Transverse colon (tissue), 4 donors: Measurements from ENCODE around the gene RFX1. TPM values are rescaled to one million over a fixed set of nuclear protein-coding genes. Genes with fewer than 3 reads are reported as not detected.
"Not testable (repeated sequence)": the region's sequence is repeated elsewhere in the genome, so short reads cannot be mapped to it uniquely, and the experiment has no call there.

Experiments
- DNase-seq: peaks from one replicate; pipeline ENCODE4 v3.0.0-alpha.2; 2019
- H3K27ac ChIP-seq, 4 donors: fragments of 200-600 bp; sonication (generic); 2 replicates each; pipeline ENCODE4 v1.5.1; 2016 to 2018; ENCODE audit warnings: inconsistent platforms in 4 of 4
- H3K27me3 ChIP-seq: fragments of 200-600 bp; sonication (generic); 2 replicates; pipeline ENCODE4 v1.5.1; 2017; ENCODE audit warnings: inconsistent platforms
- H3K36me3 ChIP-seq, 4 donors: fragments of 200-600 bp; sonication (generic); 2 replicates each; pipeline ENCODE4 v1.5.1; 2017 to 2019; ENCODE audit warnings: inconsistent platforms in 4 of 4
- H3K4me1 ChIP-seq, 4 donors: fragments of 200-600 bp; sonication (generic); 2 replicates each; pipeline ENCODE4 v1.5.1; 2017 to 2020; ENCODE audit warnings: inconsistent platforms in 4 of 4
- H3K4me3 ChIP-seq, 4 donors: fragments of 200-600 bp; sonication (generic); 1 replicate in 1 of 4; 2 replicates in 3 of 4; pipeline versions ENCODE4 v1.5.1 to v1.6.1; 2017 to 2019; ENCODE audit warnings: inconsistent platforms in 4 of 4
- H3K9me3 ChIP-seq, 2 donors: fragments of 200-600 bp; sonication (generic); 2 replicates each; pipeline ENCODE4 v1.5.1; 2017 to 2019; ENCODE audit warnings: inconsistent platforms in 2 of 2
- POLR2A ChIP-seq: fragments of 450-650 bp; IDR thresholded peaks from one replicate; pipeline ENCODE4 v1.6.1; 2016; ENCODE audit warnings: antibody characterized with exemption, mild to moderate bottlenecking, moderate library complexity
- WGBS, 2 donors: methylation state at CpG; one replicate each; pipeline ENCODE4 v1.1.5; 2018; ENCODE audit warnings: low coverage in 1 of 2; 5-methylcytosine and 5-hydroxymethylcytosine counted together
- in situ Hi-C, 4 donors: fragments of 200-750 bp; cut with MboI; loops; one replicate each; pipeline versions ENCODE4 v1.15.0 to v1.15.1; 2017; ENCODE audit warnings: low sequenced_read_pairs in 3 of 4, low pct_ligation_motif_present in 1 of 4, low pct_unique_long_range_greater_than_20kb in 1 of 4
- intact Hi-C: fragments of 100-400 bp; cut with DNase I; formaldehyde crosslinking; loops from one replicate; pipeline ENCODE4 v1.15.1; 2023; ENCODE audit warnings: low total_unique reads
- total RNA-seq, 4 donors: library from RNA; depleted of rRNA; stranded (reverse); fragments of >200 nt; gene quantifications; one replicate each; pipeline ENCODE4 v1.1.0, GENCODE V29; 2016
- TF ChIP-seq, protein P1 (sequence below), 5 experiments: fragments of 200-600 bp in 3 of 5; fragments of 450-650 bp in 2 of 5; sonication (generic) in 3 of 5; IDR thresholded peaks; 1 replicate in 2 of 5; 2 replicates in 3 of 5; pipeline ENCODE4 v1.5.1; 2016 to 2017; ENCODE audit warnings: antibody characterized with exemption in 5 of 5, inconsistent platforms in 3 of 5, mild to moderate bottlenecking in 2 of 5, moderate library complexity in 1 of 5

RFX1 gene
- total RNA-seq, 4 donors from 2014 or later: 3.7 to 9.0 (median 8.1) TPM

DNA sequence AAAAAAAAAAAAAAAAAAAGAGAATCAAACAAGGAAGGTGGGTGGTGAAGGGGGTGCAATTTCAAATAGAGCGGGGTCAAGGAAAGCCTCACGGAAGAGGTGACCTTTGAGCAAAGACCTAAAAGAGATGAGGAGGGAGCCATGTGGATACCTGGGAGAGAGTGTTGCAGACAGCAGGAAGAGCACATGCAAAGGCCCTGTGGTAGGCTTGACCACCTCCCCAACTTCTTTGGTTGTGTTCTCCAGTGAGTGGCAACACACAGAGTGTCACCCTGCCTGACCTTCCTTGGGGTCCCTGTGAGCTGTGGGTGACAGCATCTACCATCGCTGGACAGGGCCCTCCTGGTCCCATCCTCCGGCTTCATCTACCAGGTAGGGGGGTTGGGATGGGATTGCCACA is 44.4 kb upstream of the RFX1 start:
- H3K4me3 ChIP-seq: no peak overlapping the region
- H3K4me1 ChIP-seq: no peaks in the 10 kb centered on the region
- H3K36me3 ChIP-seq: no peaks in the 10 kb centered on the region
- 98% methylated on average over 4 of the region's 4 CpGs; no CpG with 5 or more reads in 1 of the 2 donors for WGBS, 2 donors
- H3K27me3 ChIP-seq: no peaks in the 10 kb centered on the region
- H3K9me3 ChIP-seq: no peaks in the 10 kb centered on the region
- TF ChIP-seq POLR2A: no peak
- TF ChIP-seq, protein P1, sequence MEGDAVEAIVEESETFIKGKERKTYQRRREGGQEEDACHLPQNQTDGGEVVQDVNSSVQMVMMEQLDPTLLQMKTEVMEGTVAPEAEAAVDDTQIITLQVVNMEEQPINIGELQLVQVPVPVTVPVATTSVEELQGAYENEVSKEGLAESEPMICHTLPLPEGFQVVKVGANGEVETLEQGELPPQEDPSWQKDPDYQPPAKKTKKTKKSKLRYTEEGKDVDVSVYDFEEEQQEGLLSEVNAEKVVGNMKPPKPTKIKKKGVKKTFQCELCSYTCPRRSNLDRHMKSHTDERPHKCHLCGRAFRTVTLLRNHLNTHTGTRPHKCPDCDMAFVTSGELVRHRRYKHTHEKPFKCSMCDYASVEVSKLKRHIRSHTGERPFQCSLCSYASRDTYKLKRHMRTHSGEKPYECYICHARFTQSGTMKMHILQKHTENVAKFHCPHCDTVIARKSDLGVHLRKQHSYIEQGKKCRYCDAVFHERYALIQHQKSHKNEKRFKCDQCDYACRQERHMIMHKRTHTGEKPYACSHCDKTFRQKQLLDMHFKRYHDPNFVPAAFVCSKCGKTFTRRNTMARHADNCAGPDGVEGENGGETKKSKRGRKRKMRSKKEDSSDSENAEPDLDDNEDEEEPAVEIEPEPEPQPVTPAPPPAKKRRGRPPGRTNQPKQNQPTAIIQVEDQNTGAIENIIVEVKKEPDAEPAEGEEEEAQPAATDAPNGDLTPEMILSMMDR (IDR thresholded peaks at IDR 0.05): no peak
- intact Hi-C loops: no loop called here
- DNase-seq: no peak
- no peak overlapping the region for H3K27ac ChIP-seq
- in situ Hi-C loops: loop anchor here (10.0 to 25.0 kb wide), 4 partner anchors 156 to 463 kb away; partner anchors contain the start of gene NANOS3 (in 1 of the 4)

DNA sequence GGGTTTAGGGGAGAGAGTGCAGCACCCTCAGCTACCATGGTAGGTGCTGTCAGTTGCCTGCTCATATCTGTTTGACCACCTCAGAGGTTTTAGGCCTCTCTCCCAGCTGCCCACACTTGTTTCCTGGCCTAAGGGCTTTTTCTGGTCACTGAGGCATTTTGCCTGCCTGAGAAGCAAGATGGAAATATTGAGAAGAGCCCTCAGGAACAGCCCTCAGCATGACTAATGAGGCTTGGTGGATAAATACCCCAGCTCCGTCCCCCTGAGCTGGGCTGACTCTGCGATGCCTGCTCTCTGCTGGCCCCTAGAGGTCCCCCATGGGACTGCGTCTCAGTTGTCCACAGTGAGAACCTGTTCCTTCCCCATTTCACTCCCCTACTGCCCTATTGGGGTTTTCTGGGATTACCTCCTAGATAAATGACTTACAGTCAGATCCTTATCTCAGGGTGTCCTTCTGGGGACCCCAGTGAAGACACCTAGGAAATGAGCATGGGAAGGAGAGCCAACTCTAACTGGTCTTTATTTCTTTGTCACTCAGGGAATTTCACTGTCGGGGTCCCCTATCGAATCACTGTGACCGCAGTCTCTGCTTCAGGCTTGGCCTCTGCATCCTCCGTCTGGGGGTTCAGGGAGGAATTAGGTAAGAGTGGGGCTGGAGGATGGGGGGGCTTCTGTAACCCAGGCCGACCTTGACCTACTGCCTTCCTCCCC is 42.5 kb upstream of the RFX1 start:
- intact Hi-C loops: no loop called here
- no peaks in the 10 kb centered on the region for H3K36me3 ChIP-seq
- 78% methylated on average over 8 of the region's 8 CpGs; no CpG with 5 or more reads in 1 of the 2 donors for WGBS, 2 donors
- no peak for TF ChIP-seq POLR2A
- TF ChIP-seq, protein P1 (IDR thresholded peaks at IDR 0.05): peak; percentile 71 to 89 (median 80)
- H3K27ac ChIP-seq: no peak overlapping the region
- no peaks in the 10 kb centered on the region for H3K9me3 ChIP-seq
- H3K27me3 ChIP-seq: no peaks in the 10 kb centered on the region
- in situ Hi-C loops: no loop called here
- DNase-seq: peak; percentile 72
- no peak overlapping the region for H3K4me3 ChIP-seq
- H3K4me1 ChIP-seq: peaks cover 0 to 7% (median under 1%) of the 10 kb centered on the region in 4 donors

DNA sequence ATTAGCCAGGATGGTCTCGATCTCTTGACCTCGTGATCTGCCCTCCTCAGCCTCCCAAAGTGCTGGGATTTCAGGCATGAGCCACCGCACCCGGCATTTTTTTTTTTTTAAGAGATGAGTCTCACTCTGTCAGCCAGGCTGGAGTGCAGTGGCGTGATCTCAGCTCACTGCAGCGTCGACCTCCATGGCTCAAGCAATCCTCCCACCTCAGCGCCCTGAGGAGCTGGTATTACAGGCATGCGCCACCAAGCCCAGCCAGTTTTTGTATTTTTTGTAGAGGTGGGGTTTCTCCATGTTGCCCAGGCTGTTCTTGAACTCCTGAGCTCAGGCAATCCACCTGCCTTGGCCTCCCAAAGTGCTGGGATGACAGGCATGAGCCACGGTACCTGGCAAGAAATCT is 41.7 kb upstream of the RFX1 start:
- H3K9me3 ChIP-seq, in situ Hi-C loops, H3K4me3 ChIP-seq, DNase-seq, H3K36me3 ChIP-seq, H3K27me3 ChIP-seq, H3K27ac ChIP-seq, intact Hi-C loops: not testable (repeated sequence)
- peaks cover 0 to 14% (median 3%) of the 10 kb centered on the region in 4 donors for H3K4me1 ChIP-seq
- WGBS, 2 donors: 95 to 96% methylated on average over 3 to 10 of the region's 10 CpGs

DNA sequence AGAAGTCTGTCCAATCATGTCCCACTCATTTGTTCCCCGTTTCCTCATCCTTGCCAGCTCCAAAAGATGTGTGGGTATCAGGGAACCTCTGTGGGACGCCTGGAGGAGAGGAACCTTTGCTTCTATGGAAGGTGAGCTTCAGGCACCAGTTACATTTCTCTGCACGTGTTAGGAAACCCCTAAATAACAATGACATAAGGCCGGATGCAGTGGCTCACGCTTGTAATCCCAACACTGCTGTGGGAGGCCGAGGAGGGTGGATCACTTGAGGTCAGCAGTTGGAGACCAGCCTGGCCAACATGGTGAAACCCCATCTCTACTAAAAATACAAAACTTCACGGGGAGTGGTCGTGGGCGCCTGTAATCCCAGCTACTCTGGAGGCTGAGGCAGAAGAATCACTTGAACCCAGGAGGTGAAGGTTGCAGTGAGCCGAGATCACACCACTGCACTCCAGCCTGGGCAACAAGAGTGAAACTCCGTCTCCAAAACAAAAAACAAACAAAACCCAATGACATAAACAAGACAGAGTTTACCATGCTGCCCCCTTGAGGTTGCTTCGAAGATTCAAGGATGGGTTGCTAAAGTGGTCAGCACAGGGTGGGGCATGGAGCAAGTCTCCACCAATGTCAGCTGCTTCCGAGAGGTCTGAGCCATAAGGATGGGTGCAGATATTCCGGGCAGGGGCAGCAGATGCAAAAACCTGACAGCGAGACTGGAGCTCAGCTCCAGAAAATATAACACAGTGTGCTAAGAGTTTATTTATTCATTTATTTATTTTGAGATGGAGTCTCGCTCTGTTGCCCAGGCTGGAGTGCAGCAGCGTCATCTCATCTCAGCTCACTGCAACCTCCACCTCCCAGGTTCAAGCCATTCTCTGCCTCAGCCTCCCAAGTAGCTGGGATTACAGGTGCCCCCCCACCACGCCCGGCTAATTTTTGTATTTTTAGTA is 36.8 kb upstream of the RFX1 start:
- peaks cover 0 to 18% (median 3%) of the 10 kb centered on the region in 4 donors for H3K4me1 ChIP-seq
- H3K9me3 ChIP-seq, H3K36me3 ChIP-seq, H3K27me3 ChIP-seq, intact Hi-C loops, H3K4me3 ChIP-seq, in situ Hi-C loops: not testable (repeated sequence)
- 66% methylated on average over 19 of the region's 19 CpGs; no CpG with 5 or more reads in 1 of the 2 donors for WGBS, 2 donors
- TF ChIP-seq, protein P1 (IDR thresholded peaks at IDR 0.05): peak; percentile 43 to 72 (median 56)
- H3K27ac ChIP-seq: peak overlapping the region in 2 of 4 donors; percentile 33 to 54
- DNase-seq: peak; percentile 58
